Stimulated activated naive B cell treated with anti-CD40 and anti-IgM and Interleukin-4, amounts not matched to agents 10 μg/mL and 1 μg/mL and 100 μg/mL, for 72 hours (primary cell): Measurements from ENCODE around the gene SECTM1.
"Not testable (repeated sequence)": the region's sequence is repeated elsewhere in the genome, so short reads cannot be mapped to it uniquely, and the experiment has no call there.

Source experiments
- ATAC-seq, 2 donors: fragments of 150-1000 bp; cut with Tn5 transposase; replicated peaks; 2 replicates each; pipeline ENCODE4 v1.10.0; 2021; ENCODE audit warnings: moderate library complexity in 1 of 2
- DNase-seq: peaks from one replicate; pipeline ENCODE4 v3.0.0; 2021
- H3K27ac Mint-ChIP-seq: one replicate; pipeline ENCODE4 v1.8.0; 2022; ENCODE audit warnings: mild to moderate bottlenecking, mixed read lengths
- H3K27me3 Mint-ChIP-seq, 2 donors: one replicate each; pipeline ENCODE4 v1.8.0; 2022; ENCODE audit warnings: mixed read lengths in 2 of 2
- H3K36me3 Mint-ChIP-seq, 2 donors: one replicate each; pipeline ENCODE4 v1.8.0; 2022; ENCODE audit warnings: mixed read lengths in 2 of 2, mild to moderate bottlenecking in 1 of 2
- H3K4me1 Mint-ChIP-seq, 2 donors: one replicate each; pipeline ENCODE4 v1.8.0; 2022; ENCODE audit warnings: mixed read lengths in 2 of 2, mild to moderate bottlenecking in 1 of 2
- H3K4me3 Mint-ChIP-seq, 2 donors: one replicate each; pipeline ENCODE4 v1.8.0; 2022; ENCODE audit warnings: mild to moderate bottlenecking in 2 of 2, mixed read lengths in 2 of 2, moderate library complexity in 1 of 2
- H3K9me3 Mint-ChIP-seq, 2 donors: one replicate each; pipeline ENCODE4 v1.8.0; 2022; ENCODE audit warnings: mixed read lengths in 2 of 2, mild to moderate bottlenecking in 1 of 2

The SECTM1 gene

GRCh38 chr17:82358465-82359350 lies 25.1 kb upstream of the SECTM1 start, which contains the start of gene TEX19:
Gene TEX19 (plus strand): TSS chr17:82359247. CDS start chr17:82362151, 2,904 bp downstream.
- peaks cover 34 to 36% of the 10 kb centered on the region in 2 donors for H3K27me3 Mint-ChIP-seq
- DNase-seq, result no peak
- H3K9me3 Mint-ChIP-seq, result no peaks in the 10 kb centered on the region
- peaks cover 6 to 9% of the 10 kb centered on the region in 2 donors for H3K4me1 Mint-ChIP-seq
- no peak within 1 kb of the TSS for H3K4me3 Mint-ChIP-seq
- ATAC-seq, result peak; percentile 48 to 59
- H3K27ac Mint-ChIP-seq, result no peak within 1 kb of the TSS
- peaks cover 0 to 3% of the 10 kb centered on the region in 2 donors for H3K36me3 Mint-ChIP-seq

- ATAC-seq (no peak), DNase-seq (no peak)
- peaks cover 31 to 34% of the 10 kb centered on the region in 2 donors for H3K27me3 Mint-ChIP-seq
- H3K4me1 Mint-ChIP-seq, result peaks cover 6 to 9% of the 10 kb centered on the region in 2 donors
- H3K27ac Mint-ChIP-seq, result no peak overlapping the region
- peaks cover 0 to 3% of the 10 kb centered on the region in 2 donors for H3K36me3 Mint-ChIP-seq
- no peaks in the 10 kb centered on the region for H3K9me3 Mint-ChIP-seq
- H3K4me3 Mint-ChIP-seq, result no peak overlapping the region
Measured at GRCh38 chr17:82357394-82357793, 23.8 kb upstream of the SECTM1 start.

GRCh38 chr17:82356845-82357355 lies 23.3 kb upstream of the SECTM1 start:
- peaks cover 0 to 3% of the 10 kb centered on the region in 2 donors for H3K36me3 Mint-ChIP-seq
- H3K4me1 Mint-ChIP-seq, result peaks cover 9 to 13% of the 10 kb centered on the region in 2 donors
- H3K27me3 Mint-ChIP-seq, result peaks cover 30 to 37% of the 10 kb centered on the region in 2 donors
- H3K27ac Mint-ChIP-seq, result no peak overlapping the region
- ATAC-seq, result no peak
- H3K9me3 Mint-ChIP-seq, result no peaks in the 10 kb centered on the region
- H3K4me3 Mint-ChIP-seq, result no peak overlapping the region
- no peak for DNase-seq

- DNase-seq (no peak), ATAC-seq (no peak)
- no peak overlapping the region for H3K4me3 Mint-ChIP-seq
- peaks cover 16 to 22% of the 10 kb centered on the region in 2 donors for H3K4me1 Mint-ChIP-seq
- H3K27me3 Mint-ChIP-seq, result peaks cover 29 to 42% of the 10 kb centered on the region in 2 donors
- H3K27ac Mint-ChIP-seq, result no peak overlapping the region
- H3K9me3 Mint-ChIP-seq, result no peaks in the 10 kb centered on the region
- H3K36me3 Mint-ChIP-seq, result peaks cover 0 to 3% of the 10 kb centered on the region in 2 donors
Measured at GRCh38 chr17:82355770-82356427, 22.3 kb upstream of the SECTM1 start.

GRCh38 chr17:82354804-82355308 lies 21.3 kb upstream of the SECTM1 start:
- DNase-seq (no peak), ATAC-seq (no peak)
- Mint-ChIP-seq H3K4me1 (peaks cover 16 to 22% of the 10 kb centered on the region in 2 donors), H3K36me3 (peaks cover 0 to 3% of the 10 kb centered on the region in 2 donors), H3K27ac (no peak overlapping the region), H3K4me3 (no peak overlapping the region), H3K27me3 (peaks cover 29 to 42% of the 10 kb centered on the region in 2 donors), H3K9me3 (no peaks in the 10 kb centered on the region)

GRCh38 chr17:82353484-82353883 lies 19.9 kb upstream of the SECTM1 start:
- H3K27ac Mint-ChIP-seq, result no peak overlapping the region
- no peaks in the 10 kb centered on the region for H3K9me3 Mint-ChIP-seq
- ATAC-seq, result no peak
- H3K4me1 Mint-ChIP-seq, result peaks cover 14 to 19% of the 10 kb centered on the region in 2 donors
- peaks cover 37 to 51% of the 10 kb centered on the region in 2 donors for H3K27me3 Mint-ChIP-seq
- H3K36me3 Mint-ChIP-seq, result peaks cover 0 to under 1% of the 10 kb centered on the region in 2 donors
- H3K4me3 Mint-ChIP-seq, result no peak overlapping the region
- DNase-seq, result no peak

GRCh38 chr17:82351713-82352488 lies 18.3 kb upstream of the SECTM1 start:
- Mint-ChIP-seq H3K9me3 (no peaks in the 10 kb centered on the region), H3K27me3 (peaks cover 34 to 52% of the 10 kb centered on the region in 2 donors), H3K27ac (no peak overlapping the region), H3K4me3 (no peak overlapping the region), H3K36me3 (no peaks in the 10 kb centered on the region), H3K4me1 (peaks cover 11 to 14% of the 10 kb centered on the region in 2 donors)
- peak; percentile 64 for DNase-seq
- ATAC-seq, result peak; percentile 90 to 91

- peaks cover 11 to 19% of the 10 kb centered on the region in 2 donors for H3K4me1 Mint-ChIP-seq
- no peak overlapping the region for H3K4me3 Mint-ChIP-seq
- H3K36me3 Mint-ChIP-seq, result no peaks in the 10 kb centered on the region
- peak; percentile 24 to 30 for ATAC-seq
- H3K27ac Mint-ChIP-seq, result no peak overlapping the region
- no peaks in the 10 kb centered on the region for H3K9me3 Mint-ChIP-seq
- peaks cover 33 to 54% of the 10 kb centered on the region in 2 donors for H3K27me3 Mint-ChIP-seq
- DNase-seq, result no peak
Measured at GRCh38 chr17:82351254-82351712, 17.7 kb upstream of the SECTM1 start.

GRCh38 chr17:82350182-82351030 lies 16.8 kb upstream of the SECTM1 start:
- H3K27me3 Mint-ChIP-seq, result peaks cover 33 to 51% of the 10 kb centered on the region in 2 donors
- DNase-seq, result no peak
- ATAC-seq, result peak; percentile 52 to 56
- no peaks in the 10 kb centered on the region for H3K9me3 Mint-ChIP-seq
- peaks cover 11 to 21% of the 10 kb centered on the region in 2 donors for H3K4me1 Mint-ChIP-seq
- H3K27ac Mint-ChIP-seq, result peak overlapping the region; percentile 47
- H3K36me3 Mint-ChIP-seq, result no peaks in the 10 kb centered on the region
- H3K4me3 Mint-ChIP-seq, result no peak overlapping the region

- no peak for DNase-seq
- Mint-ChIP-seq H3K4me3 (no peak overlapping the region), H3K36me3 (no peaks in the 10 kb centered on the region), H3K9me3 (no peaks in the 10 kb centered on the region), H3K27me3 (peaks cover 29 to 43% of the 10 kb centered on the region in 2 donors), H3K4me1 (peaks cover 11 to 21% of the 10 kb centered on the region in 2 donors), H3K27ac (no peak overlapping the region)
- ATAC-seq, result no peak
Measured at GRCh38 chr17:82349287-82349701, 15.7 kb upstream of the SECTM1 start.

- Mint-ChIP-seq H3K27ac (no peak overlapping the region), H3K36me3 (no peaks in the 10 kb centered on the region), H3K27me3 (peaks cover 25 to 43% of the 10 kb centered on the region in 2 donors), H3K9me3 (no peaks in the 10 kb centered on the region), H3K4me3 (no peak overlapping the region), H3K4me1 (peaks cover 11 to 21% of the 10 kb centered on the region in 2 donors)
- DNase-seq (no peak), ATAC-seq (no peak)
Measured at GRCh38 chr17:82348866-82349265, 15.3 kb upstream of the SECTM1 start.

- DNase-seq (no peak), ATAC-seq (no peak)
- Mint-ChIP-seq H3K9me3 (no peaks in the 10 kb centered on the region), H3K36me3 (no peaks in the 10 kb centered on the region), H3K4me3 (no peak overlapping the region), H3K4me1 (peaks cover 11 to 21% of the 10 kb centered on the region in 2 donors), H3K27ac (no peak overlapping the region), H3K27me3 (peaks cover 25 to 43% of the 10 kb centered on the region in 2 donors)
Measured at GRCh38 chr17:82348434-82348833, 14.9 kb upstream of the SECTM1 start.

GRCh38 chr17:82347994-82348393 lies 14.4 kb upstream of the SECTM1 start:
- Mint-ChIP-seq H3K27me3 (peaks cover 25 to 45% of the 10 kb centered on the region in 2 donors), H3K4me1 (peaks cover 11 to 21% of the 10 kb centered on the region in 2 donors)
- H3K9me3 Mint-ChIP-seq, ATAC-seq, H3K36me3 Mint-ChIP-seq, H3K4me3 Mint-ChIP-seq, H3K27ac Mint-ChIP-seq, DNase-seq: not testable (repeated sequence)
